Neural cell (in vitro differentiated cells): ENCODE measurements around the gene LYRM7. TPM values are rescaled to one million over a fixed set of nuclear protein-coding genes. Genes with fewer than 3 reads are reported as not detected.

Experiments
- H2AFZ ChIP-seq: fragments of 200-600, 300-800 bp; sonication (generic), shearing (Covaris generic); 2 replicates; pipeline ENCODE4 v1.6.0; 2014; ENCODE audit warnings: low read depth, mild to moderate bottlenecking, antibody characterized with exemption, low read length, moderate library complexity
- H3F3A ChIP-seq: fragments of 200-600 bp; shearing (Covaris generic); 2 replicates; pipeline ENCODE4 v1.6.1; 2016; ENCODE audit warnings: mild to moderate bottlenecking, moderate library complexity, mixed read lengths, antibody characterized with exemption, low read length; ENCODE audit not compliant: insufficient read depth, poor library complexity, severe bottlenecking
- H3K27ac ChIP-seq: fragments of 200-600, 300-800 bp; sonication (generic), shearing (Covaris generic); 2 replicates; pipeline ENCODE4 v1.5.1; 2014; ENCODE audit warnings: mild to moderate bottlenecking, low read length, moderate library complexity
- H3K27me3 ChIP-seq: fragments of 300-800, 200-600 bp; sonication (generic), shearing (Covaris generic); 2 replicates; pipeline ENCODE4 v1.6.0; 2014; ENCODE audit warnings: mild to moderate bottlenecking, low read depth, low read length, moderate library complexity; ENCODE audit not compliant: insufficient read depth
- H3K36me3 ChIP-seq: fragments of 300-800, 200-600 bp; sonication (generic), shearing (Covaris generic); 2 replicates; pipeline ENCODE4 v1.5.1; 2014; ENCODE audit warnings: mild to moderate bottlenecking, antibody characterized with exemption, low read length, moderate library complexity; ENCODE audit not compliant: insufficient read depth
- H3K4me2 ChIP-seq: fragments of 300-800, 200-600 bp; sonication (generic), shearing (Covaris generic); 2 replicates; pipeline ENCODE4 v1.6.0; 2014; ENCODE audit warnings: mild to moderate bottlenecking, low read length
- H3K4me3 ChIP-seq: fragments of 300-800, 200-600 bp; sonication (generic), shearing (Covaris generic); 2 replicates; pipeline ENCODE4 v1.5.1; 2014; ENCODE audit warnings: mild to moderate bottlenecking, low read length, moderate library complexity
- H3K79me2 ChIP-seq: fragments of 200-600 bp; shearing (Covaris generic); replicated peaks from 2 replicates; pipeline ENCODE4 v1.6.0; 2014; ENCODE audit warnings: mild to moderate bottlenecking, low read length, moderate library complexity; ENCODE audit not compliant: insufficient read depth
- H3K9ac ChIP-seq: fragments of 300-800, 200-600 bp; sonication (generic), shearing (Covaris generic); 2 replicates; pipeline ENCODE4 v1.6.1; 2016; ENCODE audit warnings: mild to moderate bottlenecking, low read length, mixed read lengths
- H3K9me2 ChIP-seq: fragments of 200-600 bp; shearing (Covaris generic); 2 replicates; pipeline ENCODE4 v1.6.1; 2016; ENCODE audit warnings: mild to moderate bottlenecking, low read length, mixed read lengths; ENCODE audit not compliant: insufficient read depth
- H3K9me3 ChIP-seq: fragments of 200-600, 300-800 bp; sonication (generic), shearing (Covaris generic); 2 replicates; pipeline ENCODE4 v1.6.1; 2016; ENCODE audit warnings: mild to moderate bottlenecking, mixed run types, low read length, moderate library complexity, mixed read lengths
- H4K20me1 ChIP-seq: fragments of 200-600 bp; shearing (Covaris generic); 2 replicates; pipeline ENCODE4 v1.6.1; 2016; ENCODE audit warnings: mild to moderate bottlenecking, mixed run types; ENCODE audit not compliant: insufficient read depth
- CTCF ChIP-seq: fragments of 450-650 bp; IDR thresholded peaks from 2 replicates; pipeline ENCODE4 v1.5.1; 2014; ENCODE audit warnings: antibody characterized with exemption, mild to moderate bottlenecking, moderate library complexity; ENCODE audit not compliant: poor library complexity, severe bottlenecking
- EP300 ChIP-seq: fragments of 450-650 bp; conservative IDR thresholded peaks from 2 replicates; pipeline ENCODE4 v1.6.1; 2014; ENCODE audit warnings: antibody characterized with exemption, mild to moderate bottlenecking, moderate library complexity; ENCODE audit not compliant: poor library complexity, severe bottlenecking
- EZH2 ChIP-seq: fragments of 200-600, 300-800 bp; shearing (Covaris generic), sonication (generic); IDR thresholded peaks from 2 replicates; pipeline ENCODE4 v1.6.1; 2014; ENCODE audit warnings: antibody characterized with exemption, low read length, borderline replicate concordance, mild to moderate bottlenecking; ENCODE audit not compliant: insufficient read depth, poor library complexity, severe bottlenecking
- MXI1 ChIP-seq: fragments of 450-650 bp; conservative IDR thresholded peaks from 2 replicates; pipeline ENCODE4 v1.6.1; 2014; ENCODE audit warnings: antibody characterized with exemption, mild to moderate bottlenecking; ENCODE audit not compliant: poor library complexity, severe bottlenecking
- POLR2AphosphoS5 ChIP-seq: IDR thresholded peaks from 2 replicates; pipeline ENCODE4 v1.6.1; 2012
- RAD21 ChIP-seq: fragments of 450-650 bp; conservative IDR thresholded peaks from 2 replicates; pipeline ENCODE4 v1.6.1; 2014; ENCODE audit warnings: antibody characterized with exemption, mild to moderate bottlenecking, moderate library complexity
- REST ChIP-seq: IDR thresholded peaks from 2 replicates; pipeline ENCODE4 v1.6.1; 2012; ENCODE audit warnings: borderline replicate concordance
- SMC3 ChIP-seq: fragments of 450-650 bp; conservative IDR thresholded peaks from 2 replicates; pipeline ENCODE4 v1.6.1; 2014; ENCODE audit warnings: antibody characterized with exemption, mild to moderate bottlenecking, moderate library complexity; ENCODE audit not compliant: poor library complexity
- TAF1 ChIP-seq: IDR thresholded peaks from 2 replicates; pipeline ENCODE4 v1.6.1; 2012; ENCODE audit warnings: low read depth
- polyA plus RNA-seq: library from polyadenylated mRNA; depleted of rRNA; stranded (reverse); fragments of >200 nt; gene quantifications from 2 replicates; pipeline ENCODE4 v1.2.3, GENCODE V29; 2014

The LYRM7 gene
- polyA plus RNA-seq, 1 donor from 2014 or later, result 8.3 TPM

- H2AFZ ChIP-seq, result no peak overlapping the region
- H3K4me2 ChIP-seq, result no peak overlapping the region
- H3K27me3 ChIP-seq, result no peaks in the 10 kb centered on the region
- H4K20me1 ChIP-seq, result no peaks in the 10 kb centered on the region
- no peaks in the 10 kb centered on the region for H3K36me3 ChIP-seq
- no peaks in the 10 kb centered on the region for H3K9me3 ChIP-seq
- H3K4me3 ChIP-seq, result no peak overlapping the region
- no peaks in the 10 kb centered on the region for H3K79me2 ChIP-seq
- TF ChIP-seq MXI1 (no peak), EP300 (no peak), RAD21 (no peak), REST (no peak), POLR2AphosphoS5 (no peak), CTCF (no peak), SMC3 (no peak), EZH2 (no peak), TAF1 (no peak)
- H3K27ac ChIP-seq, result no peak overlapping the region
- no peaks in the 10 kb centered on the region for H3F3A ChIP-seq
- H3K9ac ChIP-seq, result no peak overlapping the region
- H3K9me2 ChIP-seq, result no peaks in the 10 kb centered on the region
Measured at GRCh38 chr5:131245312-131245711, 74.6 kb downstream of the LYRM7 start.

GRCh38 chr5:131245948-131246347 lies 75.2 kb downstream of the LYRM7 start:
- Histone ChIP-seq H3K4me2 (no peak overlapping the region), H3K9me3 (no peaks in the 10 kb centered on the region), H2AFZ (no peak overlapping the region), H4K20me1 (no peaks in the 10 kb centered on the region), H3K27ac (no peak overlapping the region), H3K9me2 (no peaks in the 10 kb centered on the region), H3K4me3 (no peak overlapping the region), H3K79me2 (no peaks in the 10 kb centered on the region), H3K9ac (no peak overlapping the region), H3K36me3 (no peaks in the 10 kb centered on the region), H3K27me3 (no peaks in the 10 kb centered on the region), H3F3A (no peaks in the 10 kb centered on the region)
- TF ChIP-seq MXI1, result no peak
- TF ChIP-seq REST, result no peak
- no peak for TF ChIP-seq TAF1
- TF ChIP-seq EP300, result no peak
- no peak for TF ChIP-seq EZH2
- TF ChIP-seq POLR2AphosphoS5, result no peak
- no peak for TF ChIP-seq CTCF
- no peak for TF ChIP-seq SMC3
- TF ChIP-seq RAD21, result no peak
